ENCODE measurements around the gene SPAG4.

Gene SPAG4

DNA sequence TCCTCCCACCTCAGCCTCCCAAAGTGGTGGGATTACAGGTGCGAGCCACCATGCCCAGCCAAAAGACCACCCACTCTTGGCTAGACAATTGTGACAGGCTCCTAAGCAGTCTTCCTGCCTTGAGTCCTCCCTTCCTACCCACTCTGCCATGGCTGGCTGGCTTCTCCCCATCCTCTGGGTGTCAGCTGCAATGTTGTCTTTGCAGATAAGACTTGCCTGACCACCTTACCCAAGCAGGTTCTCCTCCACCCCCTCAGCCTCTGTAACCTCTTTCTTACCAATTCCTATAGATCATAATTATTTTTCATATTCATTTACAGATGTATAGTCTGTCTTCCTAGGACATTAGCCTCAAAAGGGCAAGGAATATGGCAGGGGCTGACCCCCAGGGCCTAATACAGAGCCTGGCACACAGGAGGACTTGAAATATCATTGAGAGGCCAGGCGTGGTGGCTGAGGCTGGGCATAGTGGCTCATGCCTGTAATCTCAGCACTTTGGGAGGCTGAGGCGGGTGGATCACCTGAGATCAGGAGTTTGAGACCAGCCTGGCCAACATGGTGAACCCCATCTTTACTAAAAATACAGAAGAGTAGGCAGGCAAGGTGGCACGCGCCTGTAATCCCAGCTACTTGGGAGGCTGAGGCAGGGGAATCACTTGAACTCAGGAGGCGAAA, 28.7 kb upstream of the SPAG4 start:
- no peak for DNase-seq
- TF ChIP-seq, protein P1, sequence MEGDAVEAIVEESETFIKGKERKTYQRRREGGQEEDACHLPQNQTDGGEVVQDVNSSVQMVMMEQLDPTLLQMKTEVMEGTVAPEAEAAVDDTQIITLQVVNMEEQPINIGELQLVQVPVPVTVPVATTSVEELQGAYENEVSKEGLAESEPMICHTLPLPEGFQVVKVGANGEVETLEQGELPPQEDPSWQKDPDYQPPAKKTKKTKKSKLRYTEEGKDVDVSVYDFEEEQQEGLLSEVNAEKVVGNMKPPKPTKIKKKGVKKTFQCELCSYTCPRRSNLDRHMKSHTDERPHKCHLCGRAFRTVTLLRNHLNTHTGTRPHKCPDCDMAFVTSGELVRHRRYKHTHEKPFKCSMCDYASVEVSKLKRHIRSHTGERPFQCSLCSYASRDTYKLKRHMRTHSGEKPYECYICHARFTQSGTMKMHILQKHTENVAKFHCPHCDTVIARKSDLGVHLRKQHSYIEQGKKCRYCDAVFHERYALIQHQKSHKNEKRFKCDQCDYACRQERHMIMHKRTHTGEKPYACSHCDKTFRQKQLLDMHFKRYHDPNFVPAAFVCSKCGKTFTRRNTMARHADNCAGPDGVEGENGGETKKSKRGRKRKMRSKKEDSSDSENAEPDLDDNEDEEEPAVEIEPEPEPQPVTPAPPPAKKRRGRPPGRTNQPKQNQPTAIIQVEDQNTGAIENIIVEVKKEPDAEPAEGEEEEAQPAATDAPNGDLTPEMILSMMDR (IDR thresholded peaks at IDR 0.05; ENCODE audit: low read depth, low read length, missing control alignments): no peak
- H3K36me3 ChIP-seq (replicated peaks): no peaks in the 10 kb centered on the region
- H3K27me3 ChIP-seq (replicated peaks): no peaks in the 10 kb centered on the region
- in situ Hi-C loops (cut with HindIII; ENCODE audit: low pct_ligation_motif_present, low sequenced_read_pairs): no loop called here
- H3K4me3 ChIP-seq (ENCODE audit: low read depth, low read length): no peak overlapping the region
- H3K27ac ChIP-seq: no peak overlapping the region

DNA sequence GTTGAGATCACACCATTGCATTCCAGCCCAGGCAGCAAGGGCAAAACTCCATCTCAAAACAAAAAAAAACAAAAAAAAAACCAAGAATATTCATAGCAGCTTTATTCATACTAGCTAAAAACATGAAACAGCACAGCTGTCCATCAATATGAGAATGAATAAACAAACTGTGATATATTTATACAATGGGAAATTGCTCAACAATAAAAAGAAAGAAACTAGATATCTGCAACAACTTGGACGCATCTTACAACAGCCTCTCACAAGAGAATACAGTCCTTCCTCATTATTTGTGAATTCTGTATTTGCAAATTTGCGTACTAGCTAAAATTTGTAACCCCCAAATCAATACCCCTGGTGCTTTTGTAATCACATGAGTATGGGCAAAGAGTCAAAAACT, 28.2 kb upstream of the SPAG4 start:
- DNase-seq: no peak
- TF ChIP-seq, protein P1 (IDR thresholded peaks at IDR 0.05; ENCODE audit: low read depth, low read length, missing control alignments): no peak
- Histone ChIP-seq H3K4me3 (ENCODE audit: low read depth, low read length) (no peak overlapping the region), H3K36me3 (replicated peaks) (no peaks in the 10 kb centered on the region), H3K27me3 (replicated peaks) (no peaks in the 10 kb centered on the region), H3K27ac (no peak overlapping the region)
- in situ Hi-C loops (cut with HindIII; ENCODE audit: low pct_ligation_motif_present, low sequenced_read_pairs): no loop called here

DNA sequence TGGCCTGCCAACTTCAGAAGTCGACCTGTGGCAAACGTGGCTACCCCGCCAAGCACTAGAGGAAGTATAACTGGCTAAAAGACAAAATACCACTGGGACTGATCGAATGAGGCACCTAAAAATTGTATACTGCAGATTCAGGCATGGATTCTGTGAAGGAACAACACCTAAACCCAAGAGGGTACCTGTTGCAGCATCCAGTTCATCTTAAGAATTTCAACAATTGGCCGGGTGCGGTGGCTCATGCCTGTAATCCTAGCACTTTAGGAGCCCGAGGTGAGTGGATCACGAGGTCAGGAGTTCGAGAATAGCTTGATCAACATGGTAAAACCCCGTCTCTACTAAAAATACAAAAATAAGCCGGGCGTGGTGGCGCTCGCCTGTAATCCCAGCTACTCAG, 27.2 kb upstream of the SPAG4 start:
- in situ Hi-C loops (cut with HindIII; ENCODE audit: low pct_ligation_motif_present, low sequenced_read_pairs): no loop called here
- H3K27ac ChIP-seq: no peak overlapping the region

DNA sequence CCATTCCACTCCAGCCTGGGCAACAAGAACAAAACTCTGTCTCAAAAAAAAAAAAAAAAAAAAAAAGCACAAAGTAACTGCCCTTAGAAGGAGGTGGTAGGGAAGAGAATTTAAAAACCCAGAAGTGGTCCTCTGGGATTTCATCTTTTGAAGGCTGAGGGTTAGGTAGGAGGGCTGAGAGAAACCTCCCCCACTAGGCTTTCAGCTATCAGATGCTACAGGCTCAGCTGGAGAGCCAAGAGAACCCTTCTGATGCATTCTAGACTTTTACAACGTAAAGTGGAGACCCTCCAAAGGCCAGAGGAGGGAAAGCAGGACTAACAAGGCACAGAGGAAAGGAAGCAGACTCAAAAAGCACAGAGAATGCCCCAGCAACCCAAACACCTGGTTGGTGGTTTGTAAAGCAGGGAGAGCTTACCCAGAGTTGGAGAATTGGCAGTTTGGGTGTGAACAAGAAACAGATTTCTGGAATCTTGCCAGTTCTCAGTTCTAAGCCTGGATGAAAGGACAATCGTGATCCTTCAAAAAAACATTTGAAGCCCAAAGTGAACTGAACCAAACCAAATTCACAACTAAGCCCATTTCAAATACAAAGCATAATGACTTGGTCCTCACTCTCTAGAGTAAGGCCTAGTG, 23.2 kb upstream of the SPAG4 start:
- Histone ChIP-seq H3K27me3 (replicated peaks) (no peaks in the 10 kb centered on the region), H3K36me3 (replicated peaks) (no peaks in the 10 kb centered on the region), H3K4me3 (ENCODE audit: low read depth, low read length) (no peak overlapping the region), H3K27ac (no peak overlapping the region)
- in situ Hi-C loops (cut with HindIII; ENCODE audit: low pct_ligation_motif_present, low sequenced_read_pairs): no loop called here
- DNase-seq: no peak
- TF ChIP-seq, protein P1 (IDR thresholded peaks at IDR 0.05; ENCODE audit: low read depth, low read length, missing control alignments): no peak

More for the DNA sequence above, 27.2 kb upstream of the SPAG4 start:
- DNase-seq: no peak
- no peak overlapping the region for H3K4me3 ChIP-seq (ENCODE audit: low read depth, low read length)
- H3K27me3 ChIP-seq (replicated peaks): no peaks in the 10 kb centered on the region
- no peaks in the 10 kb centered on the region for H3K36me3 ChIP-seq (replicated peaks)
- TF ChIP-seq, protein P1 (IDR thresholded peaks at IDR 0.05; ENCODE audit: low read depth, low read length, missing control alignments): no peak

DNA sequence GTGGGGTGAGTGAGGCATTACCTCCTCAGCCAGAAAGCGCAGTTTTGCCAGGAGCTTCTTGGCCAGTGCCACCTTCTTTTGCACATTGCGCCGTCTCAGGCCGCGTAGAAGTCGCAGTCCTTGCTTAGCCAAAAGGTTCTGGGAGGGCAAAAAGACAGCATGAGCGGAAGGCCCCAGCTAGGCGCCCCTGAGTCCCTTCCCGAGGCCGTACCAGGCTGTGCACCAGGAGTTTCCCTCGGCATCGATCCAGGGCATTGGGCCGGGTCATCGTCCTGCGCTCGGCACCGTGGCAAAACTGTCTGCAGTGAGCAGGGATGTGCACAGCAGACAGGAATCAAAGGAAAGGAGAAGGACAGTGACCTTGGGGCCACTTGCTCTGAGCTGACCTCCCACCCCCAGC, 20.2 kb upstream of the SPAG4 start:
- no peak overlapping the region for H3K27ac ChIP-seq
- DNase-seq: no peak
- in situ Hi-C loops (cut with HindIII; ENCODE audit: low pct_ligation_motif_present, low sequenced_read_pairs): no loop called here
- H3K36me3 ChIP-seq (replicated peaks): no peaks in the 10 kb centered on the region
- TF ChIP-seq, protein P1 (IDR thresholded peaks at IDR 0.05; ENCODE audit: low read depth, low read length, missing control alignments): no peak
- no peak overlapping the region for H3K4me3 ChIP-seq (ENCODE audit: low read depth, low read length)
- H3K27me3 ChIP-seq (replicated peaks): peaks cover 2% of the 10 kb centered on the region

Measured in brain microvascular endothelial cell (primary cell).